GM12878 (cell line): ENCODE data around the gene FTHL17. TPM values are rescaled to one million over a fixed set of nuclear protein-coding genes. Genes with fewer than 3 reads are reported as not detected.

ENCODE experiments used
- BHLHE40 ChIP-seq, 2 experiments: fragments of 450-650 bp in 1 of 2; IDR thresholded peaks; 2 replicates each; pipeline ENCODE4 v1.6.1; 2011 to 2017; ENCODE audit warnings: low read depth in 2 of 2, borderline replicate concordance in 1 of 2, improper control_type of control experiment in 1 of 2, low read length in 1 of 2, mild to moderate bottlenecking in 1 of 2
- EP300 ChIP-seq, 2 experiments: fragments of 150-350 bp in 1 of 2; IDR thresholded peaks; 2 replicates each; pipeline ENCODE4 v1.6.1; 2011 to 2012; ENCODE audit warnings: low read depth in 2 of 2, low read length in 2 of 2, borderline replicate concordance in 1 of 2, improper control_type of control experiment in 1 of 2, inconsistent platforms in 1 of 2; ENCODE audit not compliant: control insufficient read depth in 1 of 2
- FOXM1 ChIP-seq: IDR thresholded peaks from 2 replicates; pipeline ENCODE4 v1.6.1; 2012; ENCODE audit warnings: low read depth, mild to moderate bottlenecking, inconsistent platforms, low read length, moderate library complexity
- GATAD2B ChIP-seq: fragments of 450-650 bp; conservative IDR thresholded peaks from 2 replicates; pipeline ENCODE4 v1.6.1; 2017; ENCODE audit warnings: low read depth, mild to moderate bottlenecking, moderate library complexity
- IKZF2 ChIP-seq, 2 experiments: fragments of 450-650 bp; IDR thresholded peaks; 2 replicates each; pipeline ENCODE4 v1.6.1; 2017; ENCODE audit warnings: mild to moderate bottlenecking in 2 of 2, moderate library complexity in 2 of 2
- JUND ChIP-seq: IDR thresholded peaks from 2 replicates; pipeline ENCODE4 v1.6.1; 2012; ENCODE audit warnings: low read depth, mild to moderate bottlenecking, low read length, improper control_type of control experiment, moderate library complexity
- RELA ChIP-seq: fragments of 450-650 bp; IDR thresholded peaks from 2 replicates; pipeline ENCODE4 v1.8.0; 2014; ENCODE audit warnings: borderline replicate concordance; ENCODE audit not compliant: partially characterized antibody
- SMAD1 ChIP-seq: fragments of 450-650 bp; IDR thresholded peaks from 2 replicates; pipeline ENCODE4 v1.6.1; 2018; ENCODE audit warnings: mild to moderate bottlenecking, low read depth; ENCODE audit not compliant: partially characterized antibody
- TCF7 ChIP-seq: IDR thresholded peaks from 2 replicates; pipeline ENCODE4 v1.6.1; 2014; ENCODE audit warnings: antibody characterized with exemption, borderline replicate concordance
- polyA plus RNA-seq, 11 experiments: library from polyadenylated mRNA; depleted of rRNA in 4 of 11; unstranded in 6 of 11; stranded (reverse) in 5 of 11; fragments of >200 nt; fragmentation: Nextera tagmentation in 4 of 11; fragmentation: Illumina TruSeq in 1 of 11; extraction: Ambion mirVana in 4 of 11; extraction: Trizol in 1 of 11; gene quantifications; 1 replicate in 1 of 11; 2 replicates in 10 of 11; pipeline versions ENCODE4 v1.2.1 to v1.2.3, GENCODE V29; 2011 to 2016; ENCODE audit warnings: inconsistent platforms in 2 of 11, missing spikeins in 2 of 11, low read depth in 1 of 11
- total RNA-seq, 4 experiments: library from RNA; depleted of rRNA in 3 of 4; stranded (reverse); fragments of >200 nt in 3 of 4; fragmentation: Illumina TruSeq in 1 of 4; extraction: Trizol in 1 of 4; gene quantifications; 2 replicates each; pipeline versions ENCODE4 v1.2.1 to v1.2.3, GENCODE V29; 2013 to 2021
- TF ChIP-seq, protein P1 (sequence below): IDR thresholded peaks from 2 replicates; pipeline ENCODE4 v1.6.1; 2011; ENCODE audit warnings: borderline replicate concordance, low read depth, mild to moderate bottlenecking, moderate library complexity, low read length; ENCODE audit not compliant: insufficient read depth, poor library complexity, severe bottlenecking
- TF ChIP-seq, protein P2 (sequence below): fragments of 450-650 bp; IDR thresholded peaks from 2 replicates; pipeline ENCODE4 v1.6.1; 2017; ENCODE audit warnings: mild to moderate bottlenecking, low read depth, inconsistent platforms; ENCODE audit not compliant: poor library complexity, severe bottlenecking

Gene FTHL17
- total and polyA plus RNA-seq, 10 of the 15 experiments (the other 5 are each of a cell fraction or from before 2014, with no cell fraction given), result not detected

- TF ChIP-seq, protein P1, sequence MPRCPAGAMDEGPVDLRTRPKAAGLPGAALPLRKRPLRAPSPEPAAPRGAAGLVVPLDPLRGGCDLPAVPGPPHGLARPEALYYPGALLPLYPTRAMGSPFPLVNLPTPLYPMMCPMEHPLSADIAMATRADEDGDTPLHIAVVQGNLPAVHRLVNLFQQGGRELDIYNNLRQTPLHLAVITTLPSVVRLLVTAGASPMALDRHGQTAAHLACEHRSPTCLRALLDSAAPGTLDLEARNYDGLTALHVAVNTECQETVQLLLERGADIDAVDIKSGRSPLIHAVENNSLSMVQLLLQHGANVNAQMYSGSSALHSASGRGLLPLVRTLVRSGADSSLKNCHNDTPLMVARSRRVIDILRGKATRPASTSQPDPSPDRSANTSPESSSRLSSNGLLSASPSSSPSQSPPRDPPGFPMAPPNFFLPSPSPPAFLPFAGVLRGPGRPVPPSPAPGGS, result peak; percentile 52
- TF ChIP-seq RELA (peak; percentile 76), JUND (0 out of 2 replicates have a peak, but pooled peaks have one; percentile 39), TCF7 (peak; percentile 43; the same call in 1 of the 2 replicates), SMAD1 (no peak), BHLHE40 (IDR thresholded peaks at IDR 0.05; ENCODE audit: borderline replicate concordance in 1 of 2, low read depth in 2 of 2, low read length in 1 of 2) (peak; percentile 12 to 63; a peak in 3 of 4 replicates), GATAD2B (peak; percentile 54; the same call in 1 of the 2 replicates), EP300 (IDR thresholded peaks at IDR 0.05; ENCODE audit: borderline replicate concordance in 1 of 2, control insufficient read depth in 1 of 2, low read depth in 2 of 2, low read length in 2 of 2) (peak; percentile 64 to 78), IKZF2 (IDR thresholded peaks at IDR 0.05) (peak; percentile 89 to 93), FOXM1 (peak; percentile 40; the same call in 1 of the 2 replicates)
- TF ChIP-seq, protein P2, sequence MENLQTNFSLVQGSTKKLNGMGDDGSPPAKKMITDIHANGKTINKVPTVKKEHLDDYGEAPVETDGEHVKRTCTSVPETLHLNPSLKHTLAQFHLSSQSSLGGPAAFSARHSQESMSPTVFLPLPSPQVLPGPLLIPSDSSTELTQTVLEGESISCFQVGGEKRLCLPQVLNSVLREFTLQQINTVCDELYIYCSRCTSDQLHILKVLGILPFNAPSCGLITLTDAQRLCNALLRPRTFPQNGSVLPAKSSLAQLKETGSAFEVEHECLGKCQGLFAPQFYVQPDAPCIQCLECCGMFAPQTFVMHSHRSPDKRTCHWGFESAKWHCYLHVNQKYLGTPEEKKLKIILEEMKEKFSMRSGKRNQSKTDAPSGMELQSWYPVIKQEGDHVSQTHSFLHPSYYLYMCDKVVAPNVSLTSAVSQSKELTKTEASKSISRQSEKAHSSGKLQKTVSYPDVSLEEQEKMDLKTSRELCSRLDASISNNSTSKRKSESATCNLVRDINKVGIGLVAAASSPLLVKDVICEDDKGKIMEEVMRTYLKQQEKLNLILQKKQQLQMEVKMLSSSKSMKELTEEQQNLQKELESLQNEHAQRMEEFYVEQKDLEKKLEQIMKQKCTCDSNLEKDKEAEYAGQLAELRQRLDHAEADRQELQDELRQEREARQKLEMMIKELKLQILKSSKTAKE, result peak; percentile 81
Measured at GRCh38 chrX:31099536-31100090, 27.8 kb upstream of the FTHL17 start (continued).
